IPS DF 4.7 (cell line): Measurements from ENCODE around the gene G6PC3.
"Not testable (repeated sequence)": the region's sequence is repeated elsewhere in the genome, so short reads cannot be mapped to it uniquely, and the experiment has no call there.

Experiments
- DNase-seq: peaks from one replicate; pipeline ENCODE4 v3.0.0-alpha.2; 2013; ENCODE audit warnings: low spot score; ENCODE audit errors: extremely low read depth

G6PC3 gene

DNA sequence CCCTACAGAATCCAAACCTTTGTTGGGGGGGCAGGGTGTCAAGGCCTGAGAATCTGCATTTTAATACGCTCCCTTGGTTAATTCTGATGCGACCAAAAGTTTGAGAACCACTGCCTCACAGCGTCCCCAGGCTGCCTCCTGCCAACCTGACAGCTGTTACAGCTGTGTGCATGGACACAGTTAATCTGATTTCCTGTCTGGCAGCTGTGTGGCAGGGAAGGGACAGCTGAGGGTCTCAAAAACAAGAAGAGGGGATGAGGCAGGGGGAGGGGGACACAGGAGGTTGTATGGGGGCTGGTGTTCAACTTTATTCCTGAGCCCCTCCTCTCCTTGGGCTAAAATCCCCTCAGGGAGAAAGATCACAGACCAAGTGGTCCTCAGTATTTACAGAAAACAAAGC, 35.4 kb downstream of the G6PC3 start:
- DNase-seq: no peak

DNA sequence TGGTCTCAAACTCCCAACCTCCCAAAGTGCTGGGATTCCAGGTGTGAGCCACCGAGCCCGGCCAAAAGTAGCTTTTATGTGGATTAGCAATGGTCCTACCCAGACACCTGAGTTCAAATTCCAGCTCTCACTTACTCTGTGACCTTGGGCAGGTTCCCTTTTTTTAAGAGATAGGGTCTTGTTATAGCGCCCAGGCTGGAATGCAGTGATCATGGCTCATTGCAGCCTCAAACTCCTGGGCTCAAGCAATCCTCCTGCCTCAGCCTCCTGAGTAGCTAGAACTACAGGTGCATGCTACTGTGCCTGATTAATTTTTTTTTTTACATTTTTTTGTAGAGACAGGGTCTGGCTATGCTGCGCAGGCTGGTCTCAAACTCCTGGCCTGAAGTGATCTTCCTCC, 36.3 kb downstream of the G6PC3 start:
- DNase-seq: no peak

DNA sequence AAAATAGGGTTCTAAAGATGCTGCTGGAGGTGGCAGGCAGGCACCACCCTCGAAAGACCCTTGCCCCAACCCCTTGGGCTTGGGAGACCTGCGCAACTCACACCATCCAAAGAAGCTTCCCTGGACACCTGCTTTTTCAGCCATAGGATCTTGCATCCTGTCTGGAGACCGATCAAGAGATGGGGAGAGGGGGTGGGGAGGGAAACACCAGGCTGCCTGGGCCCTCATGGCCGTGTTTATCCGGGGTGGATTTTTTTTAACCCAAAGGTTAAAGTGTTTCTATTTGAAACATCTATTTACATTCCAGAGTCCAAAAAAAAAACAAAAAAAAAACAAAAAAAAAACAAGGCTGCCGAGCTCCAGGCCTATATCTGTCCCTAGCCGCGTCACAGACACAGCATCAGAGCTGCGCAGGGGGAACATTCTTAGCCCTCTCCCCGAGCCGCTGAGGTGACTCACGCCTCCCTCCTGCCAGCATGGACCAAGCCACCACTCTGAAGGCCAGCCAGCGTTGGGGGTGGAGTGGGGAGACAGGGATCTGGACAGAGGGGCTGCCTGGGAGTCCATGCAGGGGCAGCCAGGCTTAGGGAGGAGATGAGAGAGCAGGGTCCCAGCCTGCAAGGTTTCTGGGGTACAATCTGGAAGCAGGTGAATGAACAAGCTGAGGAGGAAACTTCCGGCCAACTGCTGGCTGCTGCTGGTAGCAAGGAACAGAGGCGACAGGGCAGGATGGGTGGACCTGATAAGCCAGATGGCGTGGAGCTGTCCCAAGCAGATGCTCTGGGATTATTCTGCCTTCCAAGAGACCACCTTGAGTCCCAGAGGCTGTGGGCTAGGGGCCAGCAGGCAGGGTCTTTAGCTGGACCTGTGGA, 38.1 kb downstream of the G6PC3 start:
- DNase-seq: no peak

GRCh38 chr17:44109312-44109630, 38.7 kb downstream of the G6PC3 start:
- no peak for DNase-seq

DNA sequence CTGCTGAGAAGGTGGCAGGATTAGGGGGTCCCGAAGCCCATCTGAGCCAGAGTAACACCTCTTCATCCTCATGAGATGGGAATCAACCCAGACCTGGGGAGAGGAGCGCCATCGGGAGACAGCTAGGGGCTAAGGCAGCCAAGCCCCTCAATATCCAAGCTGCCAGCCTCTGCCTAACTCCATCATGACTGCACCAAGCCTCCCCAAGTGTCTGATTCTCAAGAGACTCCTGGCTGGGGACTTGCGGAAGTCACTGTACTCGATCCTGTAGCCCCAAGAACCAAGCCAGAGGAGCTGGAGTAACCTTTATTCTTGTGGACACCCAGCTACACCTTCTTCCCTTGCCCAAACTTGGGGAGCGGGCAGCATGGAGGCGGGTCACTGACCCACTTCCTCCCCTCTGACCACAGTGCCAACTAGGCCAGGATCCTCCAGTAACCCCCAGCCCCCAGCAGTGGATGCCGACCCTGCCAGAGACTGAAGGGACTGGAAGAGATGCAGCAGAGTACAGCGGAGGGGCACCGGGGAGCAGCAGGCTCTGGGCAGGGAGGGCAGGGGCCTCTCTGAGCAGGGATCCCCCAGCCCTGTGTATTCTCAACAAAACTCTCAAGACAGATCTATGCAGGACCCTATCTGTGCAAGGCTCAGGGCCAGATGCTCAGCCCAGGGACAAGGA, 39.6 kb downstream of the G6PC3 start:
- no peak for DNase-seq

- no peak for DNase-seq
Measured at GRCh38 chr17:44110823-44111633, 40.5 kb downstream of the G6PC3 start.

DNA sequence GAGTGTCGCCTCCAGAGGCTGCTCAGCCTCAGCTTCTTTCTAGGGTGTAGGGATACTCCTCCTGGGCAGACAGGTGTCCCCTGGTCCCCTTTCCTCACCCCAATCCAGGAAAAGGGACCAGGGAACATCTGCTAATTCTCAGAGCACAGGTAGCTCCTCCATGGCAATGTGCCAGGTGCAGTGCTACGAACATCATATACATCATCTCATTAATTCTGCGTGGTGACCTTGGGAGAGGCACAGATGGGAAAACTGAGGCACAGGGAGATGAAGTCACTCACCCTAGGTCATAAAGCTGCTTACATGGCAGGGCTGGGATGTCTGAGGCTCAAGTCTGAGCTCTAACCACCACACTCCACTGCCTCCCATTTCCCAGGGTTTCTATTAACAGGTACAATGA, 41.2 kb downstream of the G6PC3 start:
- DNase-seq: no peak

DNA sequence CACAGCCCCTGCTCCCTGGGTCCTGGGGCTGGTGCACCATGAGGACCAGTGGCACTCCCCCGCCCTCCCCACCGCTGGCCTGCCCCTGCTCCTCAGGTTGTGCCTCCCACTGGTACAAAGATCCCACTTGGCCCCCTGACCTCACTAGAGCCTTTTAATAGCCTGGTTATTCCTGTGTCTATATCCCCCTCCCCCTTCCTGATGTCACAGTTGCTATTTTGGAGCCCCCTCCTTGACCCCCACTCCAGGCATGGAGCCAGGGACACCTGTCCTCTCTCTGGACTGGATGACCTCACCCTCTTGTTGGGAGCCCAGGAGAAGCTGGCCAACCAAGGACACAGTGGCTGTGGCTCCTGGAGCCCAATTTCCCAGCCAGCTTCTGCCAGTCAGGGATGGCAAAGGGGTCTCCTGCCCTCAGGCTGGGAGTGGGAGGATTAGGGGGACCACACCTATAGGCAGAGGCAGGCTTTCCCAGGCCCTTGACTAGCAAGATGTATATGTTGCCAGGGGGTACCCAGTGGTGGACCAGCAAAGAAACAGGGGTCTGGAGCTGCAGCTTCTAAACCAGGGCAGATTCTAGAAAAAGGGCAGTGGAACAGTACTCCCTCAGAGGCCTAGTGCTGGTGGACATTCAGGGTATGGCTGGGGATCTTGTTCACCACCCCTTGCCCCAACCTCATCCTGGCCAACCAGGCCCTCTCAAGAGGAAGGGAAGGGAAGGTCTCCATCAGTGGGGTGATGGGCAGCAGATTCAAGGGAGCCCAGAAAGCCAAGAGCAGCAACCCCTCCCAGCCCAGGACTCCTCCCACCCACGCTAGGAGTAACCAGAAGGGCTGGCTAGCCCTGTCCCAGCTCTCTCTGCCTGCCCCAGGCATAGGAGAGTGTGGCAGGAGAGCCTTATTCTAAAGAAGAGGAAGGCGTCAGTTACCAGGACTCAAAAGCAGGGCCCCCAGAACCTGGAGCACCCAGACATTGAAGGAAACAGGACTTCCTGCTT, 42.0 kb downstream of the G6PC3 start:
- DNase-seq: no peak

- no peak for DNase-seq
Measured at GRCh38 chr17:44113382-44113781, 42.8 kb downstream of the G6PC3 start.

GRCh38 chr17:44113868-44114840, 43.6 kb downstream of the G6PC3 start:
- DNase-seq: no peak

GRCh38 chr17:44115585-44116415, 45.3 kb downstream of the G6PC3 start:
- no peak for DNase-seq

GRCh38 chr17:44117351-44117750, 46.8 kb downstream of the G6PC3 start:
- DNase-seq: no peak

DNA sequence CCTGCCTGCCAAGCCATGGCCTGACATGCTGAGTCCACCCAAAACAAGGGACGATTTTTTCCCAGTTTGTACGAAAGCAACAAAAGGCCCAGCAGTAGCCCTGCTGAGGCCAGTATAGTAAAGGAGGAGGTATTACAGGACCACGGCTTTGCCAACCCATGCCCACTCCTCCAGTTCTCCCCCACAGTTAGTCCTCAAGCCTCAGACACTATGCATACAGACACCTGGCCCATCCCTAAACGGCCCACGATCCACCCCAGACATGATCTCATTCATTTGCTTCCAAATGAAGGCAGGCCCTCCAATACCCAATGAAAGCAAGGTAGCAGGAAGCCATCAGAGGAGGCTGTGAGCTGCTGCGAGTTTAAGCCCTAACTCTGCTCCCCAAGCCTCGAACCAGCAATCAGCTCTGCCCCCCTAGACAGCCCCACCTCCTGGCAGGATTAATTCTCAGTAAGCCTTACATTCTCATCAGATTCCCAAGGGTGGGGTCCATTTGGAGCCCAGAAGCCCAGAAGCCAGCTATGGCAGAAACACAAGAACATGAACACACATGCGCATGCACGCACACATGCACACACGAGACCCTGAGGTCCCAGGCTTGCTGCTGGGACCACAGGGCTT, 48.0 kb downstream of the G6PC3 start:
- no peak for DNase-seq

DNA sequence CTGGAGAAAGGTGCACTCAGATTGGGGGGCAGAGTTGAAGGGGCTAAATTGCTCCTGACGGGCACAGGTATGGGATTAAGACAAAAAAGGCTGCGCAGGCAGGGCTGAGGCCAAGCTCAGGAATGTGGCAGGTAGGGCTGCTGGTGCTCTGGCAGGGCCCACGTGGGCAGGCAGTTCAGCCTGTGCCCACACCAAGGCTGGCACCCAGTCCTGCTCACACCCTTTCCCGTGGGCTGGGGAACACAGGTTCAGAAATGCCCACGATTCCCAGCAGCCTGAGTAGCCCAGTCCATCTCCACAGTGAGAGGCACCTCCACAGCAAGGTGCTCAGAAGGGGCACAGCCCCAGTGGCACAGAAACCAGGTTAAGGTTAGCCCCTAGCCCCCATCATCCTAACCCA, 48.5 kb downstream of the G6PC3 start:
- no peak for DNase-seq

DNA sequence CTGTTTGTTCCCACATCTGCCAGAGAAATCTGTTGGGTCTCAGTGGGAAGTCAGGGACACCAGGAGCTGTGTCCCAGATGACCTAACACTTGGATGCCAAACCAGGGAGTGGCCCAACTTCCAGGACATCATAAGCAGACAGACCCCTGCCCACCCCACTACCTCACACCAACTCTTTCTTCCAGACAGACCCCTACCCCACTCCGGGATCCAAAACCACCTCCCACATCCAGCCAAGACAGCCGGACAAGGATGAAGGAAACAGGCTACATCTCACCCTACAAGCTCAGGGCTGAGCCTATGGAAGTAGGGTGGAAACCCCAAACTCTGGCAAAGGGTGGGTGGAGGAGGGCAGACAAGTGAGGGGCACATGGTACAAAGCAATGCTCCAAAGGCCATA, 49.3 kb downstream of the G6PC3 start:
- no peak for DNase-seq

DNA sequence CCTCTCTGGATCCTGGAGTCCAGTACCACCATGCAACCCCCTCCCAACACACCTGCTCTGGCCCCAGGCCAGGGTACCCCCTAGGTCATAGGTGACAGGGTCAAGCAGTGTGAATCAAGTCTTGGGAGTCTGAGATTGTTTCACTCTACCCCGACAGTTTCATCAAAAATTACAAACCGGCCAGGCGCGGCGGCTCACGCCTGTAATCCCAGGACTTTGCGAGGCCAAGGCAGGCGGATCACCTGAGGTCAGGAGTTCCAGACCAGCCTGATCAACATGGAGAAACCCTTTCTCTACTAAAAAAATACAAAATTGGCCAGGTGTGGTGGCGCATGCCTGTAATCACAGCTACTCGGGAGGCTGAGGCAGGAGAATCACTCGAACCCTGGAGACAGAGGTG, 49.7 kb downstream of the G6PC3 start:
- DNase-seq: not testable (repeated sequence)

DNA sequence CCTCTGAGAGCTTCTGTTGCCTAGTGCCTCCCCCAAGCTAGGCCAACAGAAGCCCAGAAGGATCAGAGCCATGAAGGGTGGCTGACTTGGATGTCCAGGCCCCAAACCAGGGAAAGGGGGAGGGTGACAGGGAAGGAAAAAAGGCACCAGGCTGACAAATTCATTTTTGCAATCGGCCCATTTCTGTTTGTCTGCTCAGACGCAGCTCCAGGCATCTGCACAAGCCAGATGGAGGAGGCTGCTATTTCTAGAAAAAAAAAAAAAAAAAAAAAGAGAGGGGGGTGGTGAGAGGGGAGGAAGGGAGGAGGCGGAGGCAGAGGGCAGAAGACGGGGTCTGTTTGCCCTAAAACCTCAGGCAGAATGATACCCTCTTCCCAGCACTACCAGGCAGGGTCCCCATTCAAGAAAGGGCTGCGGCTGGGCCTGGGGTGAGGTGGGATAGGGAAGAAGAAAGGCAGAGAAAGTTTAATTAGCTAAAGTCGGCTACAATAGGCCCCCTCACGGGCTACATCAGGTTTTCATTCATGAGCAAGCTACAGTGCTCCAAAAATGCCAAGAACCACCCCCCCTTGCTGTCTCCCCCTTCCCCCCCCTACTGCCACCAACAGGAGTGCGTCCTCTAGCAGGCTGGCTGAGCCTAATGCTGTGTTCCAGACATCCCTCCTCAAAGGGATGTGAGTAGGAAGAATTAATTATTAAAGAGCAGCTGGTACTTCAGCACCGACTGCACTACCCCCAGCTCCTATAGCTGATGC, 50.5 kb downstream of the G6PC3 start:
- no peak for DNase-seq
